Measurements from ENCODE around the gene DDX23.

DNA sequence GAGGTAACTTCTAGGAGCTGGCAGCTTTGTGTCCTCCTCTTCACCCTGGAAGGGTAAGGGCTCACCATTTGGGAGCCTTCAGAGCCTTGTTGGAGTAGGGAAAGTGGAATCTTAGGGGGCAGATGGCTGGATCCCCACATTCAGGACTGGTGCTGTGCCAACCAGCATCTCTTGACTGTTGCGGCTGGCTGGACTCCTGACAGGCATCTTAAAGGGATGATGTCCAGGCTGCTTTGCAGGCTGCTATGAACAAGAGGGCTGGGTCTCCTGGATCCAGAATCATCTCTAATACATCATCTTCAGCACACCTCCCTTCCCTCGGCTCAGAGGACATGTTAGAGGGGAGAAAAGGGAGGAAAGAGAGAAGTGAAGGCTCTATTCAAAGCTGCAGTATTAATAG lies 29.3 kb downstream of the DDX23 start:
- TF ChIP-seq POLR2A (IDR thresholded peaks at IDR 0.05): no peak
- TF ChIP-seq, protein P1, sequence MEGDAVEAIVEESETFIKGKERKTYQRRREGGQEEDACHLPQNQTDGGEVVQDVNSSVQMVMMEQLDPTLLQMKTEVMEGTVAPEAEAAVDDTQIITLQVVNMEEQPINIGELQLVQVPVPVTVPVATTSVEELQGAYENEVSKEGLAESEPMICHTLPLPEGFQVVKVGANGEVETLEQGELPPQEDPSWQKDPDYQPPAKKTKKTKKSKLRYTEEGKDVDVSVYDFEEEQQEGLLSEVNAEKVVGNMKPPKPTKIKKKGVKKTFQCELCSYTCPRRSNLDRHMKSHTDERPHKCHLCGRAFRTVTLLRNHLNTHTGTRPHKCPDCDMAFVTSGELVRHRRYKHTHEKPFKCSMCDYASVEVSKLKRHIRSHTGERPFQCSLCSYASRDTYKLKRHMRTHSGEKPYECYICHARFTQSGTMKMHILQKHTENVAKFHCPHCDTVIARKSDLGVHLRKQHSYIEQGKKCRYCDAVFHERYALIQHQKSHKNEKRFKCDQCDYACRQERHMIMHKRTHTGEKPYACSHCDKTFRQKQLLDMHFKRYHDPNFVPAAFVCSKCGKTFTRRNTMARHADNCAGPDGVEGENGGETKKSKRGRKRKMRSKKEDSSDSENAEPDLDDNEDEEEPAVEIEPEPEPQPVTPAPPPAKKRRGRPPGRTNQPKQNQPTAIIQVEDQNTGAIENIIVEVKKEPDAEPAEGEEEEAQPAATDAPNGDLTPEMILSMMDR (IDR thresholded peaks at IDR 0.05): no peak
